Measurements from ENCODE around the gene KDM4C.

Gene KDM4C

GRCh38 chr9:6842584-6842947, 84.8 kb downstream of the KDM4C start:
- Histone ChIP-seq H3K9ac (ENCODE audit: low read length) (no peak overlapping the region), H3K9me2 (ENCODE audit: low read depth, low read length) (no peaks in the 10 kb centered on the region), H3K9me3 (ENCODE audit: low read length) (no peaks in the 10 kb centered on the region), H3K4me3 (ENCODE audit: low read depth, low read length, poor library complexity, severe bottlenecking) (no peak overlapping the region), H3K27ac (ENCODE audit: low read depth, low read length, poor library complexity, severe bottlenecking) (no peak overlapping the region), H2AFZ (ENCODE audit: low read length) (no peak overlapping the region), H3K27me3 (ENCODE audit: insufficient read depth, low read length) (no peaks in the 10 kb centered on the region), H3K79me2 (ENCODE audit: insufficient read depth, low read length) (no peaks in the 10 kb centered on the region), H3F3A (ENCODE audit: insufficient read depth, low read length) (no peaks in the 10 kb centered on the region), H3K36me3 (ENCODE audit: insufficient read depth, low read length) (no peaks in the 10 kb centered on the region), H4K20me1 (ENCODE audit: insufficient read depth, low read length) (no peaks in the 10 kb centered on the region), H3K4me2 (ENCODE audit: low read length) (no peak overlapping the region), H3K4me1 (ENCODE audit: insufficient read depth, low read length, severe bottlenecking) (no peaks in the 10 kb centered on the region)
- TF ChIP-seq EZH2 (IDR thresholded peaks at IDR 0.05; ENCODE audit: borderline replicate concordance, low read length) (no peak), CTCF (IDR thresholded peaks at IDR 0.05; ENCODE audit: low read length) (no peak)

GRCh38 chr9:6843742-6844141, 86.0 kb downstream of the KDM4C start:
- Histone ChIP-seq H3K9me2 (ENCODE audit: low read depth, low read length) (no peaks in the 10 kb centered on the region), H4K20me1 (ENCODE audit: insufficient read depth, low read length) (no peaks in the 10 kb centered on the region), H3K27ac (ENCODE audit: low read depth, low read length, poor library complexity, severe bottlenecking) (no peak overlapping the region), H2AFZ (ENCODE audit: low read length) (no peak overlapping the region), H3F3A (ENCODE audit: insufficient read depth, low read length) (no peaks in the 10 kb centered on the region), H3K4me1 (ENCODE audit: insufficient read depth, low read length, severe bottlenecking) (no peaks in the 10 kb centered on the region), H3K79me2 (ENCODE audit: insufficient read depth, low read length) (no peaks in the 10 kb centered on the region), H3K27me3 (ENCODE audit: insufficient read depth, low read length) (no peaks in the 10 kb centered on the region), H3K9ac (ENCODE audit: low read length) (no peak overlapping the region), H3K9me3 (ENCODE audit: low read length) (no peaks in the 10 kb centered on the region), H3K4me3 (ENCODE audit: low read depth, low read length, poor library complexity, severe bottlenecking) (no peak overlapping the region), H3K36me3 (ENCODE audit: insufficient read depth, low read length) (no peaks in the 10 kb centered on the region), H3K4me2 (ENCODE audit: low read length) (no peak overlapping the region)
- TF ChIP-seq CTCF (IDR thresholded peaks at IDR 0.05; ENCODE audit: low read length) (no peak), EZH2 (IDR thresholded peaks at IDR 0.05; ENCODE audit: borderline replicate concordance, low read length) (no peak)

DNA sequence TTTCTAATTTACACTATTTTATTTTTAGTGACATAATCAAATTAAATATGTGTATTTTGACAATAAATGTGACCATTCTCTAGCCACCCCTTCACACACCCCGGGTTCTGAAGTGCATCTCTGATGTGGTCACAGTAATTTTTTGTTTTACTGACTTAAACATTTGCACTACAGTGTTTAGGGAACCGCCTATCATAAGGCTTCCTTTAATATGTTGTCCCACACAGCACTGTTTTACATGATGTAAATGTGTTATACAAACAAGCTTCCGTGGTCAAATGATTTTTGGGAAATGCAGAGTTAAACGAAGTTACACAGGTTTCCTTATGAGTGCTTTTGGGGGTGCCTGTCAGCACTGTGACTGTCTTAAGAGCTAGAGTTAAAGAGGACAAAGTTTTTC, 86.5 kb downstream of the KDM4C start:
- no peak overlapping the region for H3K27ac ChIP-seq (ENCODE audit: low read depth, low read length, poor library complexity, severe bottlenecking)
- no peaks in the 10 kb centered on the region for H3K79me2 ChIP-seq (ENCODE audit: insufficient read depth, low read length)
- H2AFZ ChIP-seq (ENCODE audit: low read length) = no peak overlapping the region
- no peaks in the 10 kb centered on the region for H3K9me3 ChIP-seq (ENCODE audit: low read length)
- H3K9me2 ChIP-seq (ENCODE audit: low read depth, low read length) = no peaks in the 10 kb centered on the region
- H3K9ac ChIP-seq (ENCODE audit: low read length) = no peak overlapping the region
- no peaks in the 10 kb centered on the region for H3K4me1 ChIP-seq (ENCODE audit: insufficient read depth, low read length, severe bottlenecking)
- no peak overlapping the region for H3K4me2 ChIP-seq (ENCODE audit: low read length)
- no peaks in the 10 kb centered on the region for H3K27me3 ChIP-seq (ENCODE audit: insufficient read depth, low read length)
- H3F3A ChIP-seq (ENCODE audit: insufficient read depth, low read length) = no peaks in the 10 kb centered on the region
- TF ChIP-seq CTCF (IDR thresholded peaks at IDR 0.05; ENCODE audit: low read length) (no peak), EZH2 (IDR thresholded peaks at IDR 0.05; ENCODE audit: borderline replicate concordance, low read length) (no peak)
- no peaks in the 10 kb centered on the region for H4K20me1 ChIP-seq (ENCODE audit: insufficient read depth, low read length)
- H3K4me3 ChIP-seq (ENCODE audit: low read depth, low read length, poor library complexity, severe bottlenecking) = no peak overlapping the region
- peaks cover 3% of the 10 kb centered on the region; the same call in 1 of the 2 replicates for H3K36me3 ChIP-seq (ENCODE audit: insufficient read depth, low read length)
